Ishikawa (cell line): Measurements from ENCODE around the gene MSH4.

ENCODE experiments used
- CEBPB ChIP-seq: IDR thresholded peaks from 2 replicates; pipeline ENCODE4 v1.6.1; 2012
- CREB1 ChIP-seq: IDR thresholded peaks from 2 replicates; pipeline ENCODE4 v1.6.1; 2012; ENCODE audit warnings: low read depth
- EGR1 ChIP-seq: IDR thresholded peaks from 2 replicates; pipeline ENCODE4 v1.6.1; 2012
- EP300 ChIP-seq: IDR thresholded peaks from 2 replicates; pipeline ENCODE4 v1.6.1; 2012; ENCODE audit warnings: borderline replicate concordance
- FOXM1 ChIP-seq: IDR thresholded peaks from 2 replicates; pipeline ENCODE4 v1.6.1; 2012; ENCODE audit warnings: low read depth, borderline replicate concordance
- NFIC ChIP-seq: IDR thresholded peaks from 2 replicates; pipeline ENCODE4 v1.6.1; 2012
- RAD21 ChIP-seq: IDR thresholded peaks from 2 replicates; pipeline ENCODE4 v1.6.1; 2012; ENCODE audit warnings: low read depth
- TAF1 ChIP-seq: IDR thresholded peaks from 2 replicates; pipeline ENCODE4 v1.6.1; 2012; ENCODE audit warnings: low read depth, mild to moderate bottlenecking
- TCF12 ChIP-seq: IDR thresholded peaks from 2 replicates; pipeline ENCODE4 v1.6.1; 2012; ENCODE audit warnings: low read depth
- TEAD4 ChIP-seq: IDR thresholded peaks from 2 replicates; pipeline ENCODE4 v1.6.1; 2012
- YY1 ChIP-seq: IDR thresholded peaks from 2 replicates; pipeline ENCODE4 v1.6.1; 2012; ENCODE audit warnings: low read depth
- ZBTB7A ChIP-seq: IDR thresholded peaks from 2 replicates; pipeline ENCODE4 v1.6.1; 2012; ENCODE audit warnings: low read depth
- TF ChIP-seq, protein P1 (sequence below): IDR thresholded peaks from 2 replicates; pipeline ENCODE4 v1.6.1; 2012
- TF ChIP-seq, protein P2 (sequence below): IDR thresholded peaks from 2 replicates; pipeline ENCODE4 v1.6.1; 2012; ENCODE audit warnings: low read depth, mild to moderate bottlenecking
- TF ChIP-seq, protein P3 (sequence below): IDR thresholded peaks from 2 replicates; pipeline ENCODE4 v1.6.1; 2012

Gene MSH4

DNA sequence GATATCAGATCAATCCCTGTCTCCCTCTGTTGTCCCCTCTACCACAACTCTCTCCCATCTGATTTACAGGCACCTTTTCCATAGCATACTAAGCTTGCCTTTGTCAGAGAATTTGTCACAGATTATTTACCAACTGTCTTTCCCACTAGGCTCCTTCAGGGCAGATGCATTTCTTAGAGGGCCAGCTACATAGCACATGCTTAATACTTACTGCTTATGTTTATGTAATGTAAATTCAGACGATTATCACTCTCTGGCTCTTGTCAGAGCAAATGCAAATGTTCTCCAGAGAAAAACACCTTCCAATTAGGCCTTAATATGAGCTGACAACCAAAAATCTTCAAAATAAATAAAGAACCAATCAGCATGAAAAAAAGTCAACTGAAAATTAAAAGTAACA, 25.9 kb upstream of the MSH4 start:
- TF ChIP-seq TCF12 = no peak
- TF ChIP-seq, protein P1, sequence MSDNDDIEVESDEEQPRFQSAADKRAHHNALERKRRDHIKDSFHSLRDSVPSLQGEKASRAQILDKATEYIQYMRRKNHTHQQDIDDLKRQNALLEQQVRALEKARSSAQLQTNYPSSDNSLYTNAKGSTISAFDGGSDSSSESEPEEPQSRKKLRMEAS = no peak
- TF ChIP-seq EGR1 = no peak
- no peak for TF ChIP-seq NFIC
- TF ChIP-seq ZBTB7A = no peak
- no peak for TF ChIP-seq CREB1
- no peak for TF ChIP-seq TAF1
- TF ChIP-seq, protein P2, sequence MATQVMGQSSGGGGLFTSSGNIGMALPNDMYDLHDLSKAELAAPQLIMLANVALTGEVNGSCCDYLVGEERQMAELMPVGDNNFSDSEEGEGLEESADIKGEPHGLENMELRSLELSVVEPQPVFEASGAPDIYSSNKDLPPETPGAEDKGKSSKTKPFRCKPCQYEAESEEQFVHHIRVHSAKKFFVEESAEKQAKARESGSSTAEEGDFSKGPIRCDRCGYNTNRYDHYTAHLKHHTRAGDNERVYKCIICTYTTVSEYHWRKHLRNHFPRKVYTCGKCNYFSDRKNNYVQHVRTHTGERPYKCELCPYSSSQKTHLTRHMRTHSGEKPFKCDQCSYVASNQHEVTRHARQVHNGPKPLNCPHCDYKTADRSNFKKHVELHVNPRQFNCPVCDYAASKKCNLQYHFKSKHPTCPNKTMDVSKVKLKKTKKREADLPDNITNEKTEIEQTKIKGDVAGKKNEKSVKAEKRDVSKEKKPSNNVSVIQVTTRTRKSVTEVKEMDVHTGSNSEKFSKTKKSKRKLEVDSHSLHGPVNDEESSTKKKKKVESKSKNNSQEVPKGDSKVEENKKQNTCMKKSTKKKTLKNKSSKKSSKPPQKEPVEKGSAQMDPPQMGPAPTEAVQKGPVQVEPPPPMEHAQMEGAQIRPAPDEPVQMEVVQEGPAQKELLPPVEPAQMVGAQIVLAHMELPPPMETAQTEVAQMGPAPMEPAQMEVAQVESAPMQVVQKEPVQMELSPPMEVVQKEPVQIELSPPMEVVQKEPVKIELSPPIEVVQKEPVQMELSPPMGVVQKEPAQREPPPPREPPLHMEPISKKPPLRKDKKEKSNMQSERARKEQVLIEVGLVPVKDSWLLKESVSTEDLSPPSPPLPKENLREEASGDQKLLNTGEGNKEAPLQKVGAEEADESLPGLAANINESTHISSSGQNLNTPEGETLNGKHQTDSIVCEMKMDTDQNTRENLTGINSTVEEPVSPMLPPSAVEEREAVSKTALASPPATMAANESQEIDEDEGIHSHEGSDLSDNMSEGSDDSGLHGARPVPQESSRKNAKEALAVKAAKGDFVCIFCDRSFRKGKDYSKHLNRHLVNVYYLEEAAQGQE = no peak
- no peak for TF ChIP-seq CEBPB
- no peak for TF ChIP-seq YY1
- no peak for TF ChIP-seq RAD21
- no peak for TF ChIP-seq FOXM1
- TF ChIP-seq, protein P3, sequence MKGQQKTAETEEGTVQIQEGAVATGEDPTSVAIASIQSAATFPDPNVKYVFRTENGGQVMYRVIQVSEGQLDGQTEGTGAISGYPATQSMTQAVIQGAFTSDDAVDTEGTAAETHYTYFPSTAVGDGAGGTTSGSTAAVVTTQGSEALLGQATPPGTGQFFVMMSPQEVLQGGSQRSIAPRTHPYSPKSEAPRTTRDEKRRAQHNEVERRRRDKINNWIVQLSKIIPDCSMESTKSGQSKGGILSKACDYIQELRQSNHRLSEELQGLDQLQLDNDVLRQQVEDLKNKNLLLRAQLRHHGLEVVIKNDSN = no peak
- no peak for TF ChIP-seq EP300
- no peak for TF ChIP-seq TEAD4

DNA sequence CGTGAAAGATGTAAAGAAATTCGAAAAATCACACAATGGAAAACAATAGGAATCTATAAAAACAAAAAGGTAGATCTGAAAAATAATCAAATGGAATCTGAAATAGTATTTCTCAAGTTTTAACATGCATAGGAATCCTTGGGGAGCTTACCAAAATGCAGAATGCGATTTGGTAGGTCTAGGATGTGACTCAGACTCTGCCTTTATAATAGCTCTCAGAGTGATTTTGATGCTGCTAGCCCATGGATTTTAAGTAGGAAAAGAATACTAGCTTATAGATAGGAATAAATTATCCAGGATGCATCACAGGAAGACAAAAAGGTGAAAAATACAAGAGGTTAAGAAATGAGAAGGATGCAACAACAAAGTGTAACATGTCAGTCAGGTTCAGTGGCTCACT, 24.7 kb upstream of the MSH4 start:
- no peak for TF ChIP-seq YY1
- TF ChIP-seq NFIC = no peak
- no peak for TF ChIP-seq ZBTB7A
- TF ChIP-seq, protein P2 = no peak
- no peak for TF ChIP-seq CREB1
- no peak for TF ChIP-seq EP300
- TF ChIP-seq TCF12 = no peak
- TF ChIP-seq TAF1 = no peak
- no peak for TF ChIP-seq TEAD4
- TF ChIP-seq, protein P3 = no peak
- TF ChIP-seq, protein P1 = no peak
- no peak for TF ChIP-seq RAD21
- no peak for TF ChIP-seq CEBPB

GRCh38 chr1:75785320-75785982, 11.2 kb upstream of the MSH4 start:
- TF ChIP-seq YY1 (no peak), TCF12 (no peak), EP300 (no peak), ZBTB7A (no peak), EGR1 (no peak), CREB1 (no peak), FOXM1 (no peak), RAD21 (no peak), NFIC (no peak), TAF1 (no peak), CEBPB (no peak)
- TF ChIP-seq, protein P2 = no peak
- TF ChIP-seq, protein P1 = no peak
- TF ChIP-seq, protein P3 = no peak
